H1 (cell line): Measurements from ENCODE around the gene BLMH. TPM values are rescaled to one million over a fixed set of nuclear protein-coding genes. Genes with fewer than 3 reads are reported as not detected.

Source experiments
- ATF2 ChIP-seq: IDR thresholded peaks from 2 replicates; pipeline ENCODE4 v1.6.1; 2012; ENCODE audit warnings: low read length, inconsistent platforms
- CHD7 ChIP-seq: fragments of 300-600 bp; sonication (generic); IDR thresholded peaks from 2 replicates; pipeline ENCODE4 v1.7.1; 2012; ENCODE audit warnings: low read length, moderate library complexity, mild to moderate bottlenecking, inconsistent platforms; ENCODE audit not compliant: insufficient replicate concordance
- HDAC2 ChIP-seq, 2 experiments: fragments of 300-600 bp in 1 of 2; sonication (generic) in 1 of 2; IDR thresholded peaks; 2 replicates each; pipeline ENCODE4 v1.6.1; 2011 to 2012; ENCODE audit warnings: low read depth in 2 of 2, low read length in 2 of 2, mild to moderate bottlenecking in 2 of 2, moderate library complexity in 2 of 2, borderline replicate concordance in 1 of 2, inconsistent platforms in 1 of 2
- JUND ChIP-seq: IDR thresholded peaks from 2 replicates; pipeline ENCODE4 v1.6.1; 2011; ENCODE audit warnings: mild to moderate bottlenecking, improper control_type of control experiment, low read length
- NANOG ChIP-seq: IDR thresholded peaks from 2 replicates; pipeline ENCODE4 v1.6.1; 2011; ENCODE audit warnings: low read length, low read depth, mild to moderate bottlenecking, inconsistent platforms; ENCODE audit not compliant: insufficient read depth, poor library complexity, severe bottlenecking
- NRF1 ChIP-seq: IDR thresholded peaks from 2 replicates; pipeline ENCODE4 v1.6.1; 2011; ENCODE audit warnings: mild to moderate bottlenecking, low read depth, low read length, improper control_type of control experiment
- SUZ12 ChIP-seq: fragments of 200-600 bp; sonication (generic); IDR thresholded peaks from 2 replicates; pipeline ENCODE4 v1.6.1; 2012; ENCODE audit warnings: mild to moderate bottlenecking, inconsistent platforms, low read length, moderate library complexity, mixed read lengths
- ZNF274 ChIP-seq: IDR thresholded peaks from 2 replicates; pipeline ENCODE4 v1.7.0; 2012; ENCODE audit warnings: low read length, borderline replicate concordance; ENCODE audit errors: extremely low read depth
- polyA plus RNA-seq, 7 experiments: library from polyadenylated mRNA; depleted of rRNA in 3 of 7; stranded (reverse) in 5 of 7; unstranded in 2 of 7; fragments of >200 nt in 5 of 7; fragments of 200-250 nt in 2 of 7; gene quantifications; 1 replicate in 5 of 7; 2 replicates in 1 of 7; 4 replicates in 1 of 7; pipeline versions ENCODE4 v1.2.1 to v1.2.3, GENCODE V29; 2011 to 2013; ENCODE audit warnings: missing spikeins in 2 of 7, mixed read lengths in 2 of 7
- total RNA-seq: library from RNA; stranded (reverse); fragmentation: NEBNext Ultra II Directional; extraction: Animal tissue kit (Norgen Biotek cat#: 25700); gene quantifications from 2 replicates; pipeline ENCODE4 v1.2.1, GENCODE V29; 2021

BLMH gene
- total and polyA plus RNA-seq, 2 of the 8 experiments (the other 6 are each of a cell fraction or from before 2014, with no cell fraction given): 18.2 to 74.3 TPM

GRCh38 chr17:30263552-30264333 is 28.0 kb downstream of the BLMH start (continued):
- TF ChIP-seq CHD7 (no peak), ZNF274 (no peak), JUND (no peak), ATF2 (no peak), SUZ12 (no peak), NANOG (no peak), HDAC2 (IDR thresholded peaks at IDR 0.05; ENCODE audit: borderline replicate concordance in 1 of 2, low read depth in 2 of 2, low read length in 2 of 2) (no peak), NRF1 (no peak)
